GM18951 (cell line): Measurements from ENCODE around the gene HNRNPC.
"Not testable (repeated sequence)": the region's sequence is repeated elsewhere in the genome, so short reads cannot be mapped to it uniquely, and the experiment has no call there.

Experiments used
- POLR2A ChIP-seq: IDR thresholded peaks from 4 replicates; pipeline ENCODE4 v1.6.1; 2011; ENCODE audit warnings: mild to moderate bottlenecking; ENCODE audit not compliant: insufficient read length, insufficient read depth; ENCODE audit errors: extremely low read depth
- in situ Hi-C: fragments of 300-500 bp; cut with MboI; formaldehyde crosslinking; loops from one replicate; pipeline ENCODE4 v1.12.0; 2022; ENCODE audit warnings: low sequenced_read_pairs, mixed read lengths, inconsistent platforms; ENCODE audit not compliant: unreplicated experiment

Gene HNRNPC

DNA sequence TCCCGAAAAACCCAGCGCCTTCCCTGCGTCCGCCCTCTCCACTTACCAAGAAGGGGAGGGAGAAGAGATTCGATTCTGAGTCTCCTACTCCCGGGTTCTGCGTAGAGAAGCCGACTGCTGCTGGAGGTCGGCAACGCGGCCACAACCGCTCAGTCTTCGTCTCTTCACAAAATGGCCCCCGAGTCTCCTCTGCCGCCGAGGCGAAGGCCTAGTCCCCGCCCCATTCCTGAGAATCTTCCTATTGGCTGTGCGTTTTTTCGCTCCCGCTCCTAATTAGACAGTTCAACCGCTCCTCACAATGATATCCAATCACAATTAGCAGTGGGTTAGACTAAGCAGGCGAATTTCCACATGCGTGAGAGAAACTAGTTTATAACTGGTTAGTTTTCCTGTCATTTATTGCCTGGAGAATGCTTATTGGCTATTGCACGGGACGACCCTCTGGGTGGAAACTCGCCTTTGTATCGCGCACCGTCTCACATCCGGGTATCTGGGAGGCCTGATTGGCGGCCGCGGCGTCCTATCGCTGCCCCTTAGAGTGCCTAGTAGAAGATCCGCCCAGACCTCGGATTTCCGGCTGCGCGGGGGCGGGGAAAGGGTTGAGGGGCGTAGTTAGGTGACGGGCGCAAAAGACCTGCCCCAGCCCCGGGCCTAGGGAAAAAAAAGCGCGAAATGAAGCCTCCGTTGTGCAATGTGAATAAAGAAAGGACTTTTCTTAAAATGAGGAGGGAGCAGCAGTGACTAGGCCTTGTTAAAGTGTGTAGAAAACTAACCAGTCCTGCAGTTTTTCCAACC is at the start of gene HNRNPC:
Gene HNRNPC, minus strand, starts transcription at position 191 of the 795 bp plus-strand sequence. CDS start 35,249 bp downstream, outside the sequence.
- in situ Hi-C loops = no loop called here
- TF ChIP-seq POLR2A = peak; percentile 94

DNA sequence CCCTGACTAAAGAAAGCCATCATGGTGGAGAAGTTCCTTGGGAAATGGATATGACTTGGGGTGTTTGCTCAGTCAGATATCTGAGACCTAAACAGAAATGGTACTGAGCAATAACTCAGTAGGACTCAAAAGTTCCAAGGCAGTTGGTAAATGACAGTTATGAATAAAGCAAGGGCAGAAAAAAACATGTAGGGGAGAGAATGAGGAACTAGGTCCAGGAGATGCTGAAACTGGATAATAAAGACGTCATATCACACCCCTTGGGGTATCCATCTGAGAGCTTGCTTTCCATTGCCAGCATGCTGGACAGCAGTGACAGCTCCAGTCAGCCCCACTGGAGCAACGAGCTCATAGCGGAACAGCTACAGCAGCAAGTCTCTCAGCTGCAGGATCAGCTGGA is 48.2 kb upstream of the HNRNPC start:
- in situ Hi-C loops = no loop called here
- no peak for TF ChIP-seq POLR2A

DNA sequence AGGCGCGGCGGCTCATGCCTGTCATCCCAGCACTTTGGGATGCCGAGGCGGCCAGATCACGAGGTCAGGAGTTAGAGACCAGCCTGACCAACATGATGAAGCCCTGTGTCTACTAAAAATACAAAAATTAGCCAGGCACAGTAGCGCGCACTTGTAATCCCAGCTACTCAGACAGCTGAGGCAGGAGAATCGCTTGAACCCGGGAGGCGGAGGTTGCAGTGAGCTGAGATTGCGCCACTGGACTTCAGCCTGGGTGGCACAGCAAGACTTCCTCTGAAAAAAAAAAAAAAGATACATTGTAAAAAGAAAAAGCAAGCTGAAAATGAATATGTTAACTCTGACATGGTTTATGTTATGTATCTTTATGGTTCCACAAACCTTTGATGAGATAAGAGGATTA is 44.3 kb upstream of the HNRNPC start:
- TF ChIP-seq POLR2A = no peak
- in situ Hi-C loops = no loop called here

DNA sequence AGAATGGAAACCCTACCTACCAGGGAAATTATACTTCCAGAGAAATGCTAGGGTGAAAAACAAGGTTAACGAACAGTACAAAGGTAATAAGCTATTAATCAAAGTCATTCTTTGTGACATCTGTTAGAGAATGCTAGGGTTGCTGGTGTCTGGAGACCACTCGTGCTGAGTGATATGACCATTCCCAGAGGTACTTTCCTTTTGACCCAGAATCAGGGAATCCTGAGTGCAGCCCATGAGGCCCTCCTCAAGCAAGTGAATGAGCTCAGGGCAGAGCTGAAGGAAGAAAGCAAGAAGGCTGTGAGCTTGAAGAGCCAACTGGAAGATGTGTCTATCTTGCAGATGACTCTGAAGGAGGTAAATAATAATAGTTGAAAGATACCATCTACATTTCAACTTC is 42.4 kb upstream of the HNRNPC start:
- in situ Hi-C loops = no loop called here
- no peak for TF ChIP-seq POLR2A

DNA sequence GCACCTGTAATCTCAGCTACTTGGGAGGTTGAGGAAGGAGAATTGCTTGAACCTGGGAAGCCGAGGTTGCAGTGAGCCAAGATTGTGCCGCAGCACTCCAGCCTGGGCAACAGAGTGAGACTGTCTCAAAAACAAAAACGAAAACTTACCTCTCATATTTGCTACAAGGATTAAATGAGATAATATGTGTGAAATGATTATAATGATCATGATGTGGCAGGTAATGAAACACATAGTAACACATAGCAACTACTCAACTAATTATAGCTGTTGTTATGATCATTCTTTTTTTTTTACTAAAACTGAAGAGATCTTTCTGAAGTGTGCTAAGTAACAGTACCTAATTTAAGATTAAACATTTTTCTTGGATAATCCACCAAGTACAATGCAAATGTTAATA is 40.7 kb upstream of the HNRNPC start:
- no peak for TF ChIP-seq POLR2A
- in situ Hi-C loops = no loop called here

DNA sequence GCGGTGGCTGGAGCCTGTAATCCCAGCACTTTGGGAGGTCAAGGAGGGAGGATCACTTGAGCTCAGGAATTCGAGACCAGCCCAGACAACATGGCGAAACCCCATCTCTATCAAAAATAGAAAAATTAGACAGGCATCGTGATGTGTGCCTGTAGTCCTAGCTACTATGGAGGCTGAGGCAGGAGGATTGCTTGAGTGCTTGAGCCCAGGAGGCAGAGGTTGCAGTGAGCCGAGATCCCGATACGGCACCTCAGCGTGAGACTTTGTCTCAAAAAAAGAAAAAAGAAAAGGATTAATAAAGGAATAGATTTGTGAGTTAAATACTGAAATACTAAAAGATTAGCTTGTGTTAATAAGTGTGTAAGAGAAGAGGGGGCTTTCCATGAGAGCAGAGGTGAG is 40.0 kb upstream of the HNRNPC start:
- in situ Hi-C loops = no loop called here
- TF ChIP-seq POLR2A = no peak

DNA sequence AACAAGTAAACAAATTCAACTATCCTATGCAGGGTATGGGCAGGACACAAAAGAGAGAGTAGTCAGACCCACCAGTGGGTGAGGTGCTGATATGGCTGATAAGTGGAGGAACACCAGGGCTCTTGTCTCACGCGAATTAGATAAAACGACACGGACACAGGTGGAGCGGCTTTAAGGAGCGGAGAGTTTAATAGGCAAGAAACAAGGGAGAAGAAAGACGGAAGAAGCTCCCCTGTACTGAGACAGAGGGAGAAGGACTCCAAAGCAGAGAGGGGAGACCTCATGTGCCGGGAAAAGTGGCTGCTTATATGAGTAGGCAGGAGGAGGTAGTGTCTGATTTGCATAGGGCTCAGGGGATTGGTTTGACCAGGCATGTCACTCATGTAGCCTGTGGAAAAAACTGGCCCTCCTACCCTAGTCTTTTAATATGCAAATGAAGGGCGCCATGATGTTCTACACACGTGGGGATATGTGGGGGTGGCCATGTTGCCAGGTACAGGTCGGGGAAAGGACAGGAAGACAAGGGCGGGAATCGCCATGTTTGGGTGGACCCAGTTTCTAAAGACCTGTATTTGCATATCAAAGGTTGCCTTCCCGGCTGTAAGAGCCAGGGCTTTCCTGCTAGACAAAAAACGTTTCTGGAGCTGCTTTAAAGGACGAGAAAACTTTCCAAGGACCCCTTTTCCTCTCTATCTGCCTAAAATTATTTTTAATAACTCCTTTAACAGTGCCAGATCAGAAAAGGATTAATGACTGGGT is 39.4 kb upstream of the HNRNPC start:
- in situ Hi-C loops = no loop called here

DNA sequence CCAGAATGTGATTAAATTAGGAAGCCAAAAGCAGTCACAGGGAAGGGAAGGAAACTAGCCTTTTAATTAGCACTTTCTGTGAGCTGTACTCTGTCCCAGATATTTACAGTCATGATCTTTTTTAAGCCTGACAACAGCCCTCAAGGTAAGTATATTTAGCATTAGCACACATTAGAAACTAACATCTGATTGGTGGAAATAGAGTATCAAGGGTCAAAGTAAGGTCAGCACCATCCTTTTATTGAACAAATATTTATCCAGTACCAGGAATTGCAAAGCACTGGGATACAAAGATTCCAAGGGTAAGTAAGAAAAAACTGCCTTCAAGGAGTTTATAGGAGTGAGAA is 38.9 kb upstream of the HNRNPC start:
- TF ChIP-seq POLR2A = no peak
- in situ Hi-C loops = no loop called here

More for the DNA sequence above, 39.4 kb upstream of the HNRNPC start:
- TF ChIP-seq POLR2A = peak; percentile 65

DNA sequence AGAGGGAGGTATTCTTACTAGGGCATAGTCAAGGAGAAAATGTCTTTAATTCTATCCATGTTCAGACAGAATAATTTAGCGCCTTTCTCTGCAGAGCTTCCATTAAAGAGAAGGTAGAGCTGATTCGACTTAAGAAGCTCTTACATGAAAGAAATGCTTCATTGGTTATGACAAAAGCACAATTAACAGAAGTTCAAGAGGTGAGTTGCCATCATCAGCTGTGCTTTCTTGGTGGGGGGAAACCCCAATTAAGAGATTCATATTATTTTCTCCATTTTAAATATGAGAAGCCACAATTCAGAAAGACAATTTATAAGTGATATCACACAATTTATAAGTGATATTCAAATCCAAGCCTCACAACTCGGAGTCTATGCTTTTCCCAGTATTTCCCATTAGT is 38.4 kb upstream of the HNRNPC start:
- TF ChIP-seq POLR2A = no peak
- in situ Hi-C loops = no loop called here

DNA sequence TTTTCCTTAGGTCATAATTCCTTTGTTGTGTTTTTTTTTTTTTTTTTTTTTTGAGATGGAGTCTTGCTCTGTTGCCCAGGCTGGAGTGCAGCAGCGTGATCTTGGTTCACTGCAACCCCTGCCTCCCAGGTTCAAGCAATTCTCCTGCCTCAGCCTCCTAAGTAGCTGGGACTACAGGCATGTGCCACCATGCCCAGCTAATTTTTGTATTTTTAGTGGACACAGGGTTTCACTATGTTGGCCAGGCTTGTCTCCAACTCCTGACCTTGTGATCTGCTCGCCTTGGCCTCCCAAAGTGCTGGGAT is 33.5 kb upstream of the HNRNPC start:
- in situ Hi-C loops = not testable (repeated sequence)

DNA sequence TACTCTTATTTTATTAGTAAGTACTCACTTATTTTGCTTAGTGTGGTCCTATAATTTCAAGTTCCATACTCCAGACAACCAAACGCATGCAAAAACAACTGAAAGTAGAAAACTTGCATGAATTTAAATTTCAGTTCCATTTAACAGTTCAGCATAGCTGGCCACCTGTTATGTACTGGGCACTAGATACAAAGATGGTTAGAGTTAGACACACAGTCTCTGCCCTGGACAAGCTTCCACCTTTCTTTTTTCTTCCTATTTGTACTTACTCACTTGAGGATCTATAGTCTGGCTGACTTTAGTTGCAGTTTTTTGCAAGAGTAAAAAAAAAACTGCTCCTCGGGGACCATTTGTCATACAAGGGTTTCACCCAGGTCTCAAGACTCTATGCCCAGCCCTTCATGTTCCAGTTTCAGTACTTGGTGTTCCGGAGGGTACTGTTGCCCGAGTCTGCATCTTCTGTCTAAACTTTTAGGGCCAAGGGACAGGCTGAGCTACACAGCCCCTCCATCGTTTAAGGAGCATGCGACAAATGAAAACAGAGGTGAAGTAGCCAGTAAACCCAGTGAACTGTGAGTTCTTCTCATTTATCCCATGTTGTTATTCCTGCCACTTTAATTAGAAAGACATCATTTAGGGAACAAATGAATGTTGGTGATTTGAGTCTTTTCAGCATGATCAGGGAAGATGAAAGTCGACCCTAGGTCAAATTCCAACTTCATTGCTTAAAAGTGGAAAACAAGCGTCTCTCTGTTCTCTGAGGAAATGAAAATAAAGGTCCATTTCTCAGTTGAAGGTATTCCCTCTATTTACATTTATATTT is 33.0 kb upstream of the HNRNPC start:
- in situ Hi-C loops = no loop called here
- TF ChIP-seq POLR2A = no peak

DNA sequence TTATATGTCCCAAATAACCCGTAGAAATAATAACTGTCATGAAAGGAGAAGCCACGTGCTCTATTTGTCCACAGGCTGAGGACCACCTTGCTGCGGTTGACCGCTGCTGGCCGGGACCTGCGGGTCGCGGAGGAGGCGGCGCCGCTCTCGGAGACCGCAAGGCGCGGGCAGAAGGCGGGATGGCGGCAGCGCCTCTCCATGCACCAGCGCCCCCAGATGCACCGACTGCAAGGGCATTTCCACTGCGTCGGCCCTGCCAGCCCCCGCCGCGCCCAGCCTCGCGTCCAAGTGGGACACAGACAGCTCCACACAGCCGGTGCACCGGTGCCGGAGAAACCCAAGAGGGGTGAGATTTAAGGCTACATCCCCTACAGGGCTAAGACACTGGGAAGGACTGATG is 31.6 kb upstream of the HNRNPC start:
- in situ Hi-C loops = no loop called here
- no peak for TF ChIP-seq POLR2A

DNA sequence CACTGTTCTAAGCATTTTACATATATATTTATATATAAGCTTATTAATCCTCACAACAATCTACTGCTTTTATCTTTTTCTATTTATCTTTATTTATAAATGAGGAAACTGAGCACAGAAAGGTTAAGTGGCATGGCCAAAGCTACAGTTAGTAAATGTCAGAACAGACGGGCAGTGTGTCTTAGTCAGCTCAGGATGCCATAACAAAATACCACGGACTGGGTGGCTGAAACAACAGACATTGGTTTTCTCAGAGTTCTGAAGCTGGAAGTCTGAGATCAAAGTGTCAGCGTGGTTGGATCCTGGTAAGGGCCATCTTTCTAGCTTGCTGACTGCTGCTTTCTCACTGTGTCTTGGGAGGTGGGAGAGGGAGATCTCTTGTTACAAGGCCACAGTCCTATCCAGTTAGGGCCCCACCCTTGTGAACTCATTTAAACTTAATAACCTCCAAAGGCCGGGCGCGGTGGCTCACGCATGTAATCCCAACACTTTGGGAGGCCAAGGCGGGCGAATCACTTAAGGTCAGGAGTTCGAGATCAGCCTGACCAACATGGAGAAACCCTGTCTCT is 30.4 kb upstream of the HNRNPC start:
- in situ Hi-C loops = no loop called here
- no peak for TF ChIP-seq POLR2A

DNA sequence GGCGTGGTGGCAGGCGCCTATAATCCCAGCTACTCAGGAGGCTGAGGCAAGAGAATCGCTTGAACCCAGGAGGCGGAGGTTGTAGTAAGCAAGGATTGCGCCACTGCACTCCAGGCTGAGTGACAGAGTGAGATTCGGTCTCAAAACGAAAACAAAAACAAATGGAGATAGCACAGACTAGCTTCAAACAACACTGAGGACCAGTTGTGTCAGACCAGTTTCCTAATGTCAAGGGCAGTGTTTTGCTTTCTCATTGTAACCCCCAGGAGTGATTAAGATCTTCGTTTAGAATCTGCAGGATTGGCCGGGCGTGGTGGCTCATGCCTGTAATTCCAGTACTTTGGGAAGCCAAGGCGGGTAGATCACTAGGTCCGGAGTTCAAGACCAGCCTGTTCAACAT is 29.1 kb upstream of the HNRNPC start:
- in situ Hi-C loops = no loop called here
- TF ChIP-seq POLR2A = no peak

DNA sequence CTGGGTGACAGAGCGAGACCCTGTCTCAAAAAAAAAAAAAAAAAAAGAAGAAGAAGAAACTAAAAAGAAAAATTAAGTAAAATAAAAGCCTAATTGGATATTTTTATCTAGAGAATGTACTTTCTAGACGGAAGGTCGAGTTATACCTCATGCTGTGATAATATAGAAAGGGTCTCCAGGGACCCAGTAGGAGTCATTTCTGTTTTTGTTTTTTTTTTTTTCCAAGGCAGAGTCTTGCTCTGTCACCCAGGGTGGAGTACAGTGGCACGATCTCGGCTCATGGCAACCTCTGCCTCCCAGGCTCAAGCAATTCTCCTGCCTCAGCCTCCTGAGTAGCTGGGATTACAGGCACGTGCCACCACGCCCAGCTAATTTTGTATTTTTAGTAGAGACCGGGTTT is 24.8 kb upstream of the HNRNPC start:
- in situ Hi-C loops = not testable (repeated sequence)
